IgD-negative memory B cell (primary cell): Measurements from ENCODE around the gene MADD. TPM values are rescaled to one million over a fixed set of nuclear protein-coding genes. Genes with fewer than 3 reads are reported as not detected.

Source experiments
- H3K27ac Mint-ChIP-seq, 3 donors: one replicate each; pipeline ENCODE4 v1.8.0; 2020 to 2022; ENCODE audit warnings: mild to moderate bottlenecking in 3 of 3, mixed read lengths in 3 of 3, moderate library complexity in 1 of 3
- H3K27me3 Mint-ChIP-seq: one replicate; pipeline ENCODE4 v1.8.0; 2021; ENCODE audit warnings: mixed read lengths
- H3K36me3 Mint-ChIP-seq: one replicate; pipeline ENCODE4 v1.8.0; 2020; ENCODE audit warnings: mild to moderate bottlenecking, mixed read lengths
- H3K4me1 Mint-ChIP-seq, 3 donors: one replicate each; pipeline ENCODE4 v1.8.0; 2020 to 2022; ENCODE audit warnings: mixed read lengths in 3 of 3, mild to moderate bottlenecking in 1 of 3
- H3K4me3 Mint-ChIP-seq, 4 donors: one replicate each; pipeline ENCODE4 v1.8.0; 2020 to 2022; ENCODE audit warnings: mild to moderate bottlenecking in 4 of 4, mixed read lengths in 4 of 4, moderate library complexity in 3 of 4
- H3K9me3 Mint-ChIP-seq, 3 donors: one replicate each; pipeline ENCODE4 v1.8.0; 2020 to 2021; ENCODE audit warnings: mixed read lengths in 3 of 3, mild to moderate bottlenecking in 1 of 3
- polyA plus RNA-seq: library from polyadenylated mRNA; unstranded; fragments of 300-500 nt; fragmentation: Illumina TruSeq; gene quantifications from one replicate; pipeline ENCODE4 v1.2.3, GENCODE V29; 2021

MADD gene
- polyA plus RNA-seq, 1 donor from 2014 or later = 17.5 TPM

DNA sequence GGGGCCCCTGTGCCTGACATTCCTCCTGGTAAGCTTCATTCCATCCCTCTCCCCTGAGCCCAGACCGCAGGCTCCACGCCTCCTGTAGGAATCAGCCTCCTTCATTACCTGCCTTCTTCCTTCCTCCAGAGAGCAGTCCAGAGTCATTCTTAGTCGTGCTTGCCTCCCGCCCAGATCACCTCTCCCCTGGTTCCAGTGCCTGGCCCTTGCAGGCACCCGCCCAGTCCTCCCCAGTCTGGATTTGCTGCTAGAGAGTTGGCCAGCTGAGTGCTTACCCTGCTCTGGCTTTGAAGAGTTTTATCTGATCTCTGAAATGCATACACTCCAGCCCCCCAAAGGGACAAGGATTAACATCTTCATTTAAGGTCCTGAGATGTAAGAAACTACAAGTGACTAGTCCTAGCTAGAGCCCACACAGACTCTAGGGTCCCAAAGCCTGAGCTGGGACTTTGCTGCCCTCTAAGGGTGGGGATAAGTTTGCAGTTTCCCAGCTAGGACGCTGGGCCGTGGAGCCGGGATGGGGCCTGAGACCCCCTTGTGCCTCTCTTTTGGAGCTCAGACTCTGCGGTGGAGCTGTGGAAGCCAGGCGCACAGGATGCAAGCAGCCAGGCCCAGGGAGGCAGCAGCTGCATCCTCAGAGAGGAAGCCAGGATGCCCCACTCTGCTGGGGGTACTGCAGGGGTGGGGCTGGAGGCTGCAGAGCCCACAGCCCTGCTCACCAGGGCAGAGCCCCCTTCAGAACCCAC is 10.5 kb upstream of the MADD start:
- Mint-ChIP-seq H3K9me3 (no peaks in the 10 kb centered on the region), H3K4me1 (peaks cover 0 to 2% (median 0%) of the 10 kb centered on the region in 3 donors), H3K27ac (peak overlapping the region in 1 of 3 donors; percentile 43), H3K36me3 (no peaks in the 10 kb centered on the region), H3K27me3 (no peaks in the 10 kb centered on the region), H3K4me3 (peak overlapping the region in 2 of 4 donors; percentile 23 to 57)

DNA sequence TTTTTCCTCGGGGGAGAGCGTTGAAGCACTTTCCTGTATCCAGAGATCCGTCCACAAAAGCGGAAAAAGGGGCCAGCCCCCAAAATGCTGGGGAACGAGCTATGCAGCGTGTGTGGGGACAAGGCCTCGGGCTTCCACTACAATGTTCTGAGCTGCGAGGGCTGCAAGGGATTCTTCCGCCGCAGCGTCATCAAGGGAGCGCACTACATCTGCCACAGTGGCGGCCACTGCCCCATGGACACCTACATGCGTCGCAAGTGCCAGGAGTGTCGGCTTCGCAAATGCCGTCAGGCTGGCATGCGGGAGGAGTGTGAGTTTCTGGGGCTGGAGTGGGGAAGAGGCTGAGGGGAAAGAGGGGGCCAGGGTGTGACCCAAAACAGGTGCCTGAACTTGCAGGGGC is 9.6 kb upstream of the MADD start:
- no peak overlapping the region for H3K4me3 Mint-ChIP-seq
- no peak overlapping the region for H3K27ac Mint-ChIP-seq
- H3K4me1 Mint-ChIP-seq = peaks cover 0 to 2% (median 2%) of the 10 kb centered on the region in 3 donors
- H3K9me3 Mint-ChIP-seq = no peaks in the 10 kb centered on the region
- peaks cover 2% of the 10 kb centered on the region for H3K27me3 Mint-ChIP-seq
- no peaks in the 10 kb centered on the region for H3K36me3 Mint-ChIP-seq

DNA sequence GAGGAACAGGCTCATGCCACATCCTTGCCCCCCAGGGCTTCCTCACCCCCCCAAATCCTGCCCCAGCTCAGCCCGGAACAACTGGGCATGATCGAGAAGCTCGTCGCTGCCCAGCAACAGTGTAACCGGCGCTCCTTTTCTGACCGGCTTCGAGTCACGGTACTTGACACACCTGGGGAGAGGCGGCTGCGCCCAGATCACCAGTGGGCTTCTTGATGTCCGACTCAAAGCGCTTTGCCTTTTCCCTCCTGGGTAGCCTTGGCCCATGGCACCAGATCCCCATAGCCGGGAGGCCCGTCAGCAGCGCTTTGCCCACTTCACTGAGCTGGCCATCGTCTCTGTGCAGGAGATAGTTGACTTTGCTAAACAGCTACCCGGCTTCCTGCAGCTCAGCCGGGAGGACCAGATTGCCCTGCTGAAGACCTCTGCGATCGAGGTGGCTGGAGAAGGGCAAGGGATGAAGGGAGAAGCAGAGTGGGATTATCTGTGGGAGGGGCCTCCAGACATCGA is 8.6 kb upstream of the MADD start:
- Mint-ChIP-seq H3K27me3 (peaks cover 2% of the 10 kb centered on the region), H3K27ac (no peak overlapping the region), H3K36me3 (no peaks in the 10 kb centered on the region), H3K4me1 (peaks cover 0 to 8% (median 7%) of the 10 kb centered on the region in 3 donors), H3K9me3 (no peaks in the 10 kb centered on the region), H3K4me3 (no peak overlapping the region)

DNA sequence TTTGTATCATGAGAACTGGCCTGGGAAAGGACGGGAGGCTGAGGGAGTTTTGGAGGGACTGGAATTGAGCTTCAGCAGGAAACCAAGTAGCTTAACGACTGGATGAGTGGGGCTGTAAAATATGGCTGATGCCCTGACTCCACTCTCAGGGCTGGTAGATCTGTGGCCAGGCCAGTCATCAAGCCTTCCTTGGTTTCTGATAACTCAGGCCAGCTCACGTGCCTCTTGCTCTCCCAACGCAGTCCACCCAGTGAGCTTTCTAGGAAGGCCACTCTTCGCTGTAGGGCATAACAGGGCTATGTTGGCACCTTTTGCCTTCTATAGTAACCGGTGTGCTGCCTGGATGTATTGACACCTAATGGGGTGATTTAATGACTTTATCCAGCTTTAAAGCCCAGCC is 5.8 kb upstream of the MADD start:
- no peaks in the 10 kb centered on the region for H3K9me3 Mint-ChIP-seq
- H3K4me1 Mint-ChIP-seq = peaks cover 6 to 18% (median 16%) of the 10 kb centered on the region in 3 donors
- H3K27ac Mint-ChIP-seq = peak overlapping the region in 1 of 3 donors; percentile 62
- H3K4me3 Mint-ChIP-seq = peak overlapping the region in 1 of 4 donors; percentile 24
- peaks cover 2% of the 10 kb centered on the region for H3K27me3 Mint-ChIP-seq
- H3K36me3 Mint-ChIP-seq = no peaks in the 10 kb centered on the region

DNA sequence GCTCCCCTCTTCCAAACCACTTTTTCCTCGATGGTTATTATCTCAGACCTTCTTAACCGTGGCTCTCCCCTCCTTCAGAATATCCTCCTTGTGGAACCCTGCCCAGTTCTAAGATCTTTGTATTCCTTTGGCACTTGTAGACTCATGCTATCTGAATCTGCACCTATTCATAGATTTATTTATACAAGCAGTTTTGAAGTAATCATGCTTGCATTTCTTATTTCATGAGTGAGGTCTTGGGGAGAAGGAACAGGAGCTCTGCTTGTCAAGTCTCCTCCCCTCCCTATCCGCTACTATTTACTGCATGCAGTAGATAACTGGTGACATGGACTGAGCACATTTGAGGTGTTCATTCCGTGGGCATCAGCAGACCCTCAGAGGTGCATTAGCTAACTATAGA is 5.4 kb upstream of the MADD start:
- Mint-ChIP-seq H3K4me1 (peaks cover 8 to 18% (median 16%) of the 10 kb centered on the region in 3 donors), H3K36me3 (no peaks in the 10 kb centered on the region), H3K27me3 (peaks cover 2% of the 10 kb centered on the region), H3K4me3 (peak overlapping the region in 1 of 4 donors; percentile 24), H3K9me3 (no peaks in the 10 kb centered on the region), H3K27ac (peak overlapping the region in 1 of 3 donors; percentile 62)

DNA sequence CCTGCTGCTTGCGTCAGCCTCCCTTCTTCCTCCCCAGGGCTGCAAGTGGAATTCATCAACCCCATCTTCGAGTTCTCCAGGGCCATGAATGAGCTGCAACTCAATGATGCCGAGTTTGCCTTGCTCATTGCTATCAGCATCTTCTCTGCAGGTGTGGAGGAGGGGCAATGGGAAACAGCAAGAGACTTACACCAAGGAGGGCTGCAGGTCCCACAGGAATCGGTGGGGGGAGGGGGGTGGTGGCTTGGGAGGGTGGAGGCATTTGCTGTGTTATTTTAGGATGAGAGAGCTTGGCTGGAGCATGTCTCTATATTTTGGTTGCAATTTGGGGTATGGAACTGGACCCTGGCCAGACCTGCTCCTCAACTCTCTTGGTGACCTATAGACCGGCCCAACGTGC is 2.1 kb upstream of the MADD start:
- H3K4me3 Mint-ChIP-seq = peak overlapping the region; percentile 72 to 97 (median 89)
- no peaks in the 10 kb centered on the region for H3K36me3 Mint-ChIP-seq
- no peaks in the 10 kb centered on the region for H3K9me3 Mint-ChIP-seq
- H3K4me1 Mint-ChIP-seq = peaks cover 27 to 39% (median 38%) of the 10 kb centered on the region in 3 donors
- H3K27ac Mint-ChIP-seq = peak overlapping the region in 2 of 3 donors; percentile 91 to 99
- H3K27me3 Mint-ChIP-seq = peaks cover 2% of the 10 kb centered on the region

DNA sequence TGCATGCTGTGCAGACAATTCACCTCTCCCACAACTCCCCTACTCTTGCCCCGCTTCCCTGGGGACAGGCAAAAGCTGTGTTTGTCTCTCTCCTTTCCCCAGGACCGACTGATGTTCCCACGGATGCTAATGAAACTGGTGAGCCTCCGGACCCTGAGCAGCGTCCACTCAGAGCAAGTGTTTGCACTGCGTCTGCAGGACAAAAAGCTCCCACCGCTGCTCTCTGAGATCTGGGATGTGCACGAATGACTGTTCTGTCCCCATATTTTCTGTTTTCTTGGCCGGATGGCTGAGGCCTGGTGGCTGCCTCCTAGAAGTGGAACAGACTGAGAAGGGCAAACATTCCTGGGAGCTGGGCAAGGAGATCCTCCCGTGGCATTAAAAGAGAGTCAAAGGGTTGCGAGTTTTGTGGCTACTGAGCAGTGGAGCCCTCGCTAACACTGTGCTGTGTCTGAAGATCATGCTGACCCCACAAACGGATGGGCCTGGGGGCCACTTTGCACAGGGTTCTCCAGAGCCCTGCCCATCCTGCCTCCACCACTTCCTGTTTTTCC is 1.4 kb upstream of the MADD start:
- Mint-ChIP-seq H3K27ac (peak overlapping the region; percentile 91 to 99 (median 96)), H3K36me3 (no peaks in the 10 kb centered on the region), H3K27me3 (peaks cover 2% of the 10 kb centered on the region), H3K4me1 (peaks cover 28 to 41% (median 41%) of the 10 kb centered on the region in 3 donors), H3K9me3 (no peaks in the 10 kb centered on the region), H3K4me3 (peak overlapping the region; percentile 87 to 99 (median 94))

DNA sequence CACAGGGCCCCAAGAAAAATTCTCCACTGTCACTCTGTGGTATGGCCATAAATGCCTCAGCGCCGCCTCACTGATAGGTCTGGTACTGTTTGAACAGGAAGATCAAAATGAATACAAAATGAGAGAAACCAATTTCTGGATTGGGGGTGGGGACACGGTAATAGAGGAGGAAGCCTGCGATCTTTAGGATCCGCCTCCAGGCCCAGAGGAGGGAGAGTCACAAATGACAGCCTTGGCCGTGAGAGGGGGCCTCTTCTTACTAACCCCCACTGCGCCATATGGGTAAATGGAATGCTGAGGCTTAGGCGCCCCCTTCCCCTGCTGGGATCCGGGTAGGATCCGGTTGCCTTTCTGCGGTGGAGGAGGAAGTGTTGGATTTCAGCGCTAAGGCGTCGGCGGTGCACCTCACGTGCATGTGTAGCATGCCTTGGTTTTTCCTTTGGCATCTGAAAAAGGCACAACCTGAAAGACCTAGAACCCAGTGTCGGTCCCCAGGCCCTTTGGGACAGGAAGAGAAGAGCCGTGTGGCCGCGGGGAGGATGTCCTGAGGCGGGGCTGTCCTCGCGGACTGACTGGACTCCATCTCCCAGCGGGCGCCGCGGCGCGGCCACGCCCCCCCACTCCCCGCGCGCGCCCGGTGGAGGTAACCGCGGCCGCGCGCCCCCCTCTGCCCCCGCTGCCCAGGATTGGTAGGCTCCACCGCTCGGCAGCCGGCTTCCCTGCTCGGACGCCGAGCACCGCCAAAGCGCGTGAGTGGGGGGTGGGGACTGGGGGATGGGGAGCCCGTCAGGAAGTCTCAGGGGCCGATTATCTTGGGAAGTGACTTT is 718 bp upstream of the MADD start:
- H3K27ac Mint-ChIP-seq = peak overlapping the region; percentile 91 to 99 (median 96)
- peaks cover 34 to 44% (median 44%) of the 10 kb centered on the region in 3 donors for H3K4me1 Mint-ChIP-seq
- peaks cover 2% of the 10 kb centered on the region for H3K27me3 Mint-ChIP-seq
- H3K4me3 Mint-ChIP-seq = peak overlapping the region; percentile 87 to 99 (median 94)
- H3K36me3 Mint-ChIP-seq = no peaks in the 10 kb centered on the region
- no peaks in the 10 kb centered on the region for H3K9me3 Mint-ChIP-seq

DNA sequence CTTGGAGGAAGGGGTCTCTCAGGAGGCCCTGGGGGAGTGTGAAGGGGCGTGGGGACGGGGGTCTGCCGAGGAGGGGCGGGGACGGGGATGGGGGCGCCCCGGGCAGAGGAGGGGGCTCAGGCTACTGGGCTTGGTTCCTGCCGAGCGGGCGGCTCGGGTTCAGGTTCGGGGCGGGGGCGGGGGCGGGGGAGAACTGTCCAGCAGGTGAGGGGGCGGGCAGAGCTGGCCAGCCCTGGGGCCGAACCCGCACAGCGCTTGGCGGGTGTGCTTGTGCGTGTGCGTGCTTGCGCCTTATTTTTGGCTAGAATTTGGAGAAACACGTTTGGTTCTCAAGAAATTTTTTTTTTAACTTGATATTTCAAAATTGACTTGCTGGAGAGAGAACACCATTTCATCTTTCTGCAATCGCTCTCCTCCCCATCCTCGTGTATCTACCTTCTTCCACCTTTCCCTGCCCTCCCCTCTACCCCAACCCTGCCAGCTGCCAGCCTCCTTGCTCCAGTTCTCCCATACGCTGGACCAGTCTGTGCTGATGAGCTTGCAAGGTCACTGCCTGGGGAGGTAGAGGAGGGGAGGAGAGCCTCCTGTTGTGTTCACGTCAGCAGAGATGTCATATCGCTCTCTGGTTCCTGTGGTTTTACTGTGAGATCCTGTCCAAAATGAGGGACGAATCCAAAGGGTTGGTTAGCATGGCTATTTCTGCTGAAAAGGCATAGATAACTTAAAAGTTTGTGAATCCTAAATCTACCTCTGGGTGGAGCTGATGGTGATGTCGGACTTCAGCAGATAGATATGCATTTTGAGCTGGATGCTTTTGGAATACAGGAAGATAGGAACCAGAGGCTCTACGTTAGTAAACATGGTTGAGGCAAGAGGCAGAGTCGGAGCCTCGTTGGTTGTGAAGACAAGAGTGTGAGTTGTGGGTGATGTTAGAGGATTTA is 668 bp downstream of the MADD start:
- Mint-ChIP-seq H3K36me3 (no peaks in the 10 kb centered on the region), H3K9me3 (no peaks in the 10 kb centered on the region), H3K27me3 (no peaks in the 10 kb centered on the region), H3K4me3 (peak overlapping the region; percentile 87 to 95 (median 88)), H3K27ac (peak overlapping the region; percentile 82 to 91 (median 86)), H3K4me1 (peaks cover 35 to 45% (median 40%) of the 10 kb centered on the region in 3 donors)

DNA sequence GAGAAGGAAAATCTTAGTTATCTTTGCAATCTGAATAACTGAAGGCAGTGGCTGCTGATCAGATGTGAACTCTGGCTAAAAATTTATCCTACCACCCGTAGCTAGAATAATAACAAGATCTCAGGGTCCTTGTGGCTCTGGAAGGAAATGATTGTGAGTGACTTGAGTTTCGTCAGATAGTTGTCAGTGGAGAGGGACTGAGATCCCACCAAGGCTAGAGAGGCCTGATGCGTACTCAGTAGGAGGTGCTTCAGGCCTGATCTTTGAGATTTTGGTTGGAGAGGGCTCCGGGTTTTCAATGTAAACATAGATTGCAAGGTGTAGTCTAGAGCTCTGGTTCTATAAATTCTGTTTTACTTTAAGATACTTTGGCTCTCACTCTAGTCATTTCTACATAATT is 1.4 kb downstream of the MADD start:
- Mint-ChIP-seq H3K36me3 (peaks cover 1% of the 10 kb centered on the region), H3K27ac (peak overlapping the region; percentile 82 to 91 (median 86)), H3K27me3 (no peaks in the 10 kb centered on the region), H3K4me1 (peaks cover 35 to 42% (median 38%) of the 10 kb centered on the region in 3 donors), H3K9me3 (no peaks in the 10 kb centered on the region), H3K4me3 (peak overlapping the region; percentile 87 to 95 (median 88))

DNA sequence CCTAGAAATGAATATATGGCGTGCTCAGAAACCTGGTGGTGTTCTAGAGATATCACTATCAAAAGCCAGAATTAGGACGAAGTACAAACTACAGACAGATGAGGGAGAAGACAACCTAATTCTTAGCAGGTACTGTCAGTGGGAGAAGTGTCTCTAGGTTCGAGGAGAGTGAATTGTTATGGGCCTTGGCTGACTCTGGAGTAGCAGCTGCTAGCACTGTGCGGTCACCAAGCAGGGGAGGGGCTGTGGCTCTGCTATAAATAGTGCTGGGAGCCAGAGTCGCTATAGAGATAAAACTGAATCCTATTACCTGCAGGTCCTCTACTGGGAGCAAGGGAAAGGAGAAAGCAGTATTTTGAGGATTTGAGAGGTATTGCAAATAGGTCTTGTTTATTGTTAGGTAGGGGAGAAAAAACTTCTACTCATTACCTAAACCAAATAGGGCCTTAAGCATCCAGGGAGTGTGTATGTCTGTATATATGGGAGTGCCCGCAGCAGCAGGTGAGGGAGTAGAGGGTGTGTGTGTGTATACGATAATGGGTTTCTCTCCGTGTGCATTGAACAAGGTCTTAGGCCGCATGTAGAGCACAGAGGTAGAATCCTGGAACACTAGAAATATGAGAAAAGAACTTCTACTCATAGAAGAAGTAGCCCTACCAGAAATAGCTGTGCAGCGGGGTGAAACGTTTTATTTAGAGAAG is 2.2 kb downstream of the MADD start:
- H3K4me1 Mint-ChIP-seq = peaks cover 35 to 42% (median 38%) of the 10 kb centered on the region in 3 donors
- H3K27ac Mint-ChIP-seq = peak overlapping the region; percentile 12 to 86 (median 82)
- H3K36me3 Mint-ChIP-seq = peaks cover 1% of the 10 kb centered on the region
- no peaks in the 10 kb centered on the region for H3K27me3 Mint-ChIP-seq
- H3K9me3 Mint-ChIP-seq = no peaks in the 10 kb centered on the region
- H3K4me3 Mint-ChIP-seq = peak overlapping the region; percentile 58 to 95 (median 88)

DNA sequence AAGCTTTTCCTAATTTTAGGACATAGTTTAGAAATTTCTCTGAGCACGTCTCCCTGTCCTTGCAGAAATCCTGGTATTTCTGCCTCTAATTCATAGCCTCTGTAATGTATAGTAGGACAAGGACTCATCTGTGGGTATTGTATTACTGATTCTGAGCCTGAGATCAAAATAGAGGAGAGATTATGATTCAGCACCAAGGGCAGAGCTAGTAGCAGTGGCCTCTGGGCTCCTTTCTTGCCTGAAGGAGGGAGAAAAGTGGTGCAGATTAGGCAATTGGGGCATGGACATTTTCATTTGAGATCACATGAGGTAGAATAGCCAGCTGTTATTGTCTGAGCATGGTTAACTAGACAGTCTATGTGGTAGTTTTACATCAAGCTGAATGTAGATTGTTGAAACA is 2.8 kb downstream of the MADD start:
- peaks cover 35 to 42% (median 38%) of the 10 kb centered on the region in 3 donors for H3K4me1 Mint-ChIP-seq

DNA sequence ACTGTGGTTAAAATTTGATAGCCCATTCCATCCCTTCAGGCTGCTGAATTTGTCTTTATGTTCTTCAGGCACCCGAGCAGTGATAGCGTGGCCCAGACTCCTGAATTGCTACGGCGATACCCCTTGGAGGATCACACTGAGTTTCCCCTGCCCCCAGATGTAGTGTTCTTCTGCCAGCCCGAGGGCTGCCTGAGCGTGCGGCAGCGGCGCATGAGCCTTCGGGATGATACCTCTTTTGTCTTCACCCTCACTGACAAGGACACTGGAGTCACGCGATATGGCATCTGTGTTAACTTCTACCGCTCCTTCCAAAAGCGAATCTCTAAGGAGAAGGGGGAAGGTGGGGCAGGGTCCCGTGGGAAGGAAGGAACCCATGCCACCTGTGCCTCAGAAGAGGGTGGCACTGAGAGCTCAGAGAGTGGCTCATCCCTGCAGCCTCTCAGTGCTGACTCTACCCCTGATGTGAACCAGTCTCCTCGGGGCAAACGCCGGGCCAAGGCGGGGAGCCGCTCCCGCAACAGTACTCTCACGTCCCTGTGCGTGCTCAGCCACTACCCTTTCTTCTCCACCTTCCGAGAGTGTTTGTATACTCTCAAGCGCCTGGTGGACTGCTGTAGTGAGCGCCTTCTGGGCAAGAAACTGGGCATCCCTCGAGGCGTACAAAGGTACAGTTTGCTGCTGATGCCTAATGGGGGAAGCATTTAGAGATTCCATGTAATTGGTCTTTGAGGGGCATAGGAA is 4.7 kb downstream of the MADD start:
- peaks cover 1% of the 10 kb centered on the region for H3K36me3 Mint-ChIP-seq
- no peaks in the 10 kb centered on the region for H3K9me3 Mint-ChIP-seq
- H3K4me1 Mint-ChIP-seq = peaks cover 27 to 33% (median 28%) of the 10 kb centered on the region in 3 donors
- no peak overlapping the region for H3K27ac Mint-ChIP-seq
- H3K4me3 Mint-ChIP-seq = peak overlapping the region in 1 of 4 donors; percentile 60
- H3K27me3 Mint-ChIP-seq = no peaks in the 10 kb centered on the region

More for the DNA sequence above, 2.8 kb downstream of the MADD start:
- Mint-ChIP-seq H3K36me3 (peaks cover 1% of the 10 kb centered on the region), H3K27me3 (no peaks in the 10 kb centered on the region), H3K27ac (peak overlapping the region in 2 of 3 donors; percentile 55 to 82), H3K4me3 (peak overlapping the region in 3 of 4 donors; percentile 87 to 95 (median 90)), H3K9me3 (no peaks in the 10 kb centered on the region)
